OCI-M2 (cell line): ENCODE data around the gene SPATA17.
"Not testable (repeated sequence)": the region's sequence is repeated elsewhere in the genome, so short reads cannot be mapped to it uniquely, and the experiment has no call there.

Experiments used
- DNase-seq: peaks from one replicate; lab custom pipeline; 2025; ENCODE audit not compliant: unreplicated experiment; lab: John Stamatoyannopoulos, UW

The SPATA17 gene

DNA sequence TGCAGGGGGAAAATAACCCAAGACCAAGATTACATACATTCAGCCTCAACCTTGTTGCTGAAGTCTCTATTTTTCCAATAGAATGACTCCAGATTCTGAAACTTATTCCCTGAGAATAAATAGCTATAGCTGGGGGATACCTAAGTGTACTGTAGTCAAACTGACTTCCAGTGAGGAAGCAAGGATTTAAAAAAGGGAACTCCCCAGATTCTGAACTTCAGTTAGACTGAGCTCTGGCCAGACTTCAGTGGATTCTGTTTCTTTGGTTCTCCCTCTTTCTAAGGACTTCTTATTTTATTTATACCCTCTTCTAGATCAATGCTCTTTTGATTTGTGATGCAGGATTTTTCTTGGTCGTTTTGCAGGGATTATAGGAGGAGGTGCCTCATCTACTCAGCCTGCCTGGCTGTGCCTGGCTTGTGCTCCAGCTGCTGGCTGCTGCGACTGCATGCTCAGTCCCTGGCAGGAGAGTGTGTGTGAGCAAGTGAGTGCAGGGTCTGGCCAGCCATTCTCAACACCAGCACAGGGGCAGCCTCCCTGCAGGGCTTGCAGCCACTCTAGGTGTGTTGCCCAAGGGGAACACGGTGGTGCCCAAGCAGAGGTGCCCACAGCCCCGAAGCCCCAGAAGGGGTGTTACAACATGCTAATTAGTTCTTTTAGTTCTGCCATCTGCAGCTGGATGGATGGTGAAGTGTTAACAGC lies 43.0 kb downstream of the SPATA17 start:
- no peak for DNase-seq

DNA sequence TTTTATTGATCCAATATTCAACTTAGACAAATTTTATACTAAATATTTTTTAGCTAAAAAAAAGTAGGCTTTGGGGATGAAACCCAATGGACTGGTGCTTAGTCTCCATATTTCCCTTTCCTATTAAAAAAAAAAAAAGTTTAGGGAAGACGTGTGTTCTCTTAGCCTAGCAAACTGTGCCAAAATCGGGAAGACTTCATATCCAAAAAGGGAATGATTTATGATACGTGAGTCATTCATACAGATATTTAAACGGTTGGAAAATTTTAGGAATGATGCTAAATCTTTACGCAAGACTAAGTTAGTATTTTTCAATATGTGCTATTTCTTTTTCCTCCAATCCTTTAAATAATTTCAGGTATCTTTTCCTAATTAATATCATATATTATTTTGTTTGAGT lies 50.7 kb downstream of the SPATA17 start:
- DNase-seq, result no peak

DNA sequence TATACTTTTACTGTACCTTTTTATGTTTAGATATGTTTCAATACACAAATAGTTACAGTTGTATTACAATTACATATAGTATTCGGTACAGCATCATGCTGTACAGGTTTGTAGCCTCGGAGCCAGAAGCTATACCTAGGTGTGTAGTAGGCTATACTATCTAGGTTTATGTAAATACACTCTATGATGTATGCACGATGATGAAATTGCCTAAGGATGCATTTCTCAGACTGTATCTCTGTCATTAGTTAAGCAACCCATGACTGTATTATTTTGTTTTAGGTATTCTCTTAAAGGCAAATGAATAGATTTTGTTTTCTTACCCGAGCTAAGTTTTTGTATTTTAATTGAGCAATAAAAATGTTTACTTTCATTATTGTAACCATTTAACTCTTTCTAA lies 56.4 kb downstream of the SPATA17 start:
- DNase-seq, result no peak

DNA sequence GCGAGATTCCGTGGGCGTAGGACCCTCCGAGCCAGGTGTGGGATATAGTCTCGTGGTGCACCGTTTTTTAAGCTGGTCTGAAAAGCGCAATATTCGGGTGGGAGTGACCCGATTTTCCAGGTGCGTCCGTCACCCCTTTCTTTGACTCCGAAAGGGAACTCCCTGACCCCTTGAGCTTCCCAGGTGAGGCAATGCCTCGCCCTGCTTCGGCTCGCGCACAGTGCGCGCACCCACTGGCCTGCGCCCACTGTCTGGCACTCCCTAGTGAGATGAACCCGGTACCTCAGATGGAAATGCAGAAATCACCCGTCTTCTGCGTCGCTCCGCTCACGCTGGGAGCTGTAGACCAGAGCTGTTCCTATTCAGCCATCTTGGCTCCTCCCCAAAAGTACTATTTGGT lies 65.0 kb downstream of the SPATA17 start:
- not testable (repeated sequence) for DNase-seq

DNA sequence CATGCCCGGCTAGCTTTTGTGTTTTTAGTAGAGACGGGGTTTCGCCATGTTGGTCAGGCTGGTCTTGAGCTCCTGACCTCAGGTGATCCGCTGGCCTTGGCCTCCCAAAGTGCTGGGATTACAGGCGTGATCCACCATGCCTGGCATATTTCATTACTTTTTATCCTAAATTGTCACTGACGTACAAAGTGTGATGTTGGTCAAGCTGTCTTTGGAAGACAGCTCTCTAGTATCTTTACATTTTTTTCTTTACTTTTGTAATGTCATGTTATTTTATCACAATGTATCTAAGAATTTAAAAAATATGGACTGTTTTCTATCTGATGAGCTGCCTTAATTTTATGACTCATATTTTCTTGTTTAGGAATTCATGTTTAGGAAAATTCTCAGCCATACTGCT lies 72.2 kb downstream of the SPATA17 start:
- no peak for DNase-seq

DNA sequence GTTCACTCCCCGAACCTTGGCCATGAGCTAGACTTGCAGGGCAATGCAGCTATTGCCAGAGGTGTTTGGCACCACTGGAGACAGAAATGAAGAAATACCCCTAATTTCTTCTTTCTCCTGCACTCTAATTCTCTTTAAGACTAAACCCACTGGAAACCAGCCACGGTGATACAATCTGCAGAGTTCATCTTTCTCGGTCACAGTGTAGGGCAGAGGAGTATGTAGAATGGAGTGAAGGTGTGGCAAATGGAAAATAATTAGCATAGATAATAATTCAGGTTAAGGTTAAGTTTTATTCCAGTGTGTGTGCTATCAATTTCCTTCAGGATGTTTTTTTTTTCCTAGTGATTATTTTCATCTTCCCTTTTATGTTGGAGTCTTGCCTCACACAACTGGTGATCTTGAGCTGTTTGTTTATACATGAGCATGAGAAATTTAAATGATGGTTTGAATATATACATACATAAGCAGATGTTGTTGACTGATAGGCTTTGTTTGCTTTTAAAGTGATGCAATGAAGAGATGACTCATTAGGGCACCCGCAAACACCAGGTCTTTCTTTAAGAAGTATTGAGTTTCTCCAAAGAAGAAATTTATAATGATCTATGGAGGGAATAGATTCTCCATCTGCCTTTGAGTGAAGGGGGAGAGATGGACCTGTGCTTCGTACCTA lies 81.9 kb downstream of the SPATA17 start:
- DNase-seq, result no peak

DNA sequence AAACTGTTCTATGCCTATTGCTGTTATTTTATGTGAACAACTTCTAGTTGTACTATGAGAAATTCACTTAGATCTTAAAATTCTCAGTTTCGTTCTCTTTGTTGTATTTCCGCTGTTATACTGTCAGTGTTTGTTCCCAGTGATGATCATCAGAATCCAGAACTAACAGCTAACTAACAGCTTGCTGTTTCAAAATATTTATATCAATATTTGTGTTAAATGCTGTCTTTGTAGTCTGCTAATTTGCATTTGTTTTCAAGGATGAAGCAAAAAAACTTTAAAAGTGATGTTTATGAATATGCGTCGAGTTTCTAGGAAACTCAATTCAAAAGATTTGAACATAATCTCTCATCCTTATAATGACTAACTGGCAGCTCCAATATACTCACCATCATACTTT lies 84.5 kb downstream of the SPATA17 start:
- no peak for DNase-seq

DNA sequence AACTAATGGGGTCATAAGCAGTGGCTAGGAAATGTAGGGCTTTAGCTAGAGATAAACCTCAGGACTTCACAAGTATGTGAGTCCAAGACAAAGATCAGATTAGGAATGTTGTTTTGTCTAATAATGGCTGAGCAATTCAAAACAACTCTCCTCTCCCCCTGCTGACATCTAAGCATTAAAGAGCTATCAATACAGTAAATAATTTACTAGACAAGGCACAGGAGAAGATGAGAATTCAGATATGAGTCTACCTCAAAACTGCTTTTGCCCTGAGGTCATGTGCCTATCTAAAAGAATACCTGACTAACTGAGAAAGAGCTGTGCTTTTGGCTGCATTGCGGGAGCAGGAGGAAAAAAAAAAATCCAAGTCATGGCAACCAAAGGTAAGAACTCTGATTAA lies 86.8 kb downstream of the SPATA17 start:
- no peak for DNase-seq

DNA sequence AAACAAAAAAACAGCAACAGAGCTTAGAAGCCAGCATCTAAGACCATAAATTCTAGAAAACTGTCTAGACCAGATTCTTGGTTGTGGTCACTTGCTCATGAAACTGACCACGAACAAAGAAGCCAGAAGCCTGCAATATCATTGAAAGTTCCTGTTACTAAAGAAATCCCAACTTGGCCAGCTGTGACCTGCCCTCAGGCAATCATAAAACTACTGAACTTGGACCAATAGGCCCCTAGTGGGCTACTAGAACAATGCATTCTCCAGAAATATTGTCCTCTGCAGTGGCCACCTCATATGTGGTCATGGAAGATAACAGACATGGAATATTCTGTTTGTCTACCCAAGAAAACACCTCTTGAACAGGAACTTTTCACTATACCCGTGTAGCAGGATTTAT lies 87.7 kb downstream of the SPATA17 start:
- no peak for DNase-seq

DNA sequence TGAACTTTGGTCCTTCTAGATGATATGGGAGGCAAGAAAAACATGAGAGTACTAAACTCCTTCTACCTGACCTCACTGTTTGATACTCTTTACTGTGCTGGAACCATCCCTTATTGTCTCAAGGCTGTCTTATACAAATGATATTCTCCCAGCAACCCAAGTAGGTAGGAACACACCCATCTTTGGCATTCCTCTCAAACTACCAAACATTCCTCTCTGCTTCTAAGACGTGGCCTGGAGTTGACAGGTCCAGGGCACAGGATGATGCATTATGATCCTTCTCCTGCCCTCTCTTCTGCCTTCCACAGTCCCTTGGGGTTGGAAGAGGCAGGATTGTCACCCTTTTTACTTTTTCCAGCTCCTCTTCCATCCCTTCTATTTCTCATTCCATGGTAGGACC lies 90.5 kb downstream of the SPATA17 start:
- no peak for DNase-seq

DNA sequence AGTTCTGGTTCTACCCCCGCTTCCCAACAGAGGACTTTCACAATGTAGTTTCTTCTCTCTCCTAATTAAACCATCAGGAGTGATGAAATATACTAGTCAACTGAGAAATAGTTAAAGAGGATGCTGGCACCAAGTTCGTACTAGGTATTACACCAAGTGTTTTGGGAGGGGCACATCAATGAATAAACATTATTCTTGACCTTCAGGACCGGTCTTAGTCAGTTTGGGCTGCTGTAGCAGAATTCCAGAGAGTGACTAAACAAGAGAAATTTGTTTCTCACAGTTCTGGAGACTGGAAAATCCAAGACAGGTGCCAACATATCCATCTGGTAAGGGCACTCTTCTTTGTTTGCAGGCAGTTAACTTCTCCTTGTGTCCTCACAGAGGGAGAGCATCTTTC lies 103.8 kb downstream of the SPATA17 start:
- no peak for DNase-seq

DNA sequence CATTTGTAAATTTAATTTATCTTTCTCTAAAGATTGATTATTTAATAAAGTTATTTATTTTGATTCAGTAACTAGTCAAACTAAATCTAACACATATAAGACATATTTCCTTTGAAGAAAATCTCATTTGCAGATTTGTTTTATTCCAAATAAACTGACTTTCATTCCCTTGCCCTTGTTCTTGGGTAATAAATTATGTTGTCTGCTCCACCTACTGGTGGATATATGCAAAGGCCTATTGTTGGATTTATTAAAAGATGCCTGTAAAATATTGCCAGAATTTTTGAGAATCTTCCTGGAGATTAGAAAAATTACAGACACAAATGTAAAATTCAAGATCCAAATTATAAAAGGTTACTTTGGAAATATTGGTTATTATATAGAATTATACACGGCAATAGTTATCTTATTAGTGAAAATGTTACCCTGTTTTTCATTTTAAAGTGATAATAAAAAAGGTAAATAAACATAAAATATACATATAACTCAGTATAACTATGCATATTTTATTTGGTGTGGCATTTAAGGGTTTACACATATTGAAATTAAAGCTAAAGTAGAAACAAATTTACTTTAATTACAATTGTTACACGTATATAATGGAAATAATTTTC lies 116.1 kb downstream of the SPATA17 start:
- no peak for DNase-seq

DNA sequence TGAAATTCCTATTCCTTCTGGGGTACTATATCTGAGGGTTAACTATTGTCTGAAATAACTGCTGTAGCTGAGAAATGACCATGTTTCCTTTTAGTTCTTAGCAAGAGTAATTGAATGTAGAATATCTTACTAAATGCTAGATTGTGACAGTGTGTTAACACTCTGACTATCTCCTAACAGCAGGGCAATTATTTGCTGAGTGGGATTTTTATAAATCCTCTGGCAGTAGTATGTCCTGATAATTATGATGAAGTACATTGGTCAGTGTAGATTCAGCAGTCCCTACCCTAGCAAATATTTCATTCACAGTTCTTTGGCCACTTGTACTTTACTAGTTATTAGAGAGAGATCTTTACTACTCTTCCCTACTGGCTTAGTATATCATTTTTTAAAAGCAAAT lies 138.6 kb downstream of the SPATA17 start:
- DNase-seq, result no peak

DNA sequence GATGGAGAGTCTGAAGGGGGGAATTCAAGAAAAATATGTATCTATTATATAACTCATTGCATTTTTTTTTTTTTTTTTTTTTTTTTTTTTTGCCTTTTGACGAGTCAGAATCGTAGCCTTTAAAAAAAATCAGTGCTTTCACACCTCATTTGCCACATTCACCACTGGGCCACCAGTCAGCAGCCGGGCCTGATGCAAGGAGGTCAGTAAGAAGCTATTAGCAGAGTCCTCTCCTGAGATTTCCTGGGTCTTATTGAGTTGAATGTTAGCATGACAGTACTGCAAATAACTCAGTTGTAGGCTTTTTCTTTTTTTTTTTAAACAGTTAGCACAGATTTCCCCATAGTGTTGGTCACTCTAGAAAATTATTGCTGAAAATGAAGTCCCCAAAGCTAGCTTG lies 139.8 kb downstream of the SPATA17 start:
- DNase-seq, result no peak

DNA sequence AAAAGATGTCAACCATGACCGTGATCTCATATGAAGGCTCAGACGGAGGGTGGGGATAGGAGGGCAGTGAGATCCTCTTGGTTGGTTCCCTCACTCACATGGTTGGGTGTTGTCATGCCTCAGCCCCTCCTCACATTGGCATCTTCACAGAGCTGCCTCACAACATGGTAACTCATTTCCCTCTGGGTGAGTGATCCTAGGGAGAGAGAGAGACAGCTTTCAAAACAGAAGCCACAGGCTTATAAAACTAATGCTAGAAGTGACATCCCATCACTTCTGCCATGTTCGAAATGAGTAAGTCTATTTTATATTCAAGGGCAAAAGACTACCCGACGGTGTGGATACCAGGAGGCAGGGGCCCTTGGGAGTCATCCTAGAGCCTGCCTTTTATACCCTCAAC lies 145.5 kb downstream of the SPATA17 start:
- DNase-seq, result no peak

DNA sequence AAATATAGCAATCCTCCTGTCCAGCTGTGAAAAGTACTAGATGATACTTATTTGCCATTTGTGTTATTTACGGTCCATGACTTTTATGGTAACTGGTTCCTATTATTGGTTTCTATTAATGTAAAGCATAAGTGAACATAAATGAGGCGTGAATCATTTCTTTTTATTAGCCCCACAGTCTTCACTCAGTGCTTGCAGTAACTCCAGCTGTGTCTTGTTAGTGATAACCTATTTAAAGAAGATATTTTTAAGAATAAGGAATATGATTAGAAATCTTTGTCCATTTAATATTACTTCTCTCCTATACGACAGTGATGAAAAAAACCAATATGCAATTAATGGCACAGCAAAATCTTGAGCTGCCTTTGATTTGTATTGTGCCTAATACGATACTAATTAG lies 149.9 kb downstream of the SPATA17 start:
- DNase-seq, result no peak

DNA sequence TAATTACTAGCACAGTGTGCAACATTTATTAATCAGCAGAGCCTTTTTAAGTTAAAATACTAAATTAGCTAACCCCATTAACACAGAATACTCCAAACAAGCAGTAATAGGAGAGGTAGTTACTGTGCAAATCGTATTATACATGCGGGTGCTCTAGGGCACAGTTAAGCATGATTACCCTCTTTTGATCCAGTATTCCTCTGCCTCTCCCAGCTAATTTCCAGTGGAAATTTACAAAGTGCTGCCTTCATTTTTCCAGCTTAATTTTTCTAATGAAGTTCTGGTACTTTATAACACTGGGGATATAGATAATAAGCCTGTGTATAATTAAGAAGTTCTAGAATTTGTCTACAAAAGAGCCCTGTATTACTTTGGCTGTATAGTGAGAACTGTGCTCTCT lies 159.9 kb downstream of the SPATA17 start:
- DNase-seq, result no peak

DNA sequence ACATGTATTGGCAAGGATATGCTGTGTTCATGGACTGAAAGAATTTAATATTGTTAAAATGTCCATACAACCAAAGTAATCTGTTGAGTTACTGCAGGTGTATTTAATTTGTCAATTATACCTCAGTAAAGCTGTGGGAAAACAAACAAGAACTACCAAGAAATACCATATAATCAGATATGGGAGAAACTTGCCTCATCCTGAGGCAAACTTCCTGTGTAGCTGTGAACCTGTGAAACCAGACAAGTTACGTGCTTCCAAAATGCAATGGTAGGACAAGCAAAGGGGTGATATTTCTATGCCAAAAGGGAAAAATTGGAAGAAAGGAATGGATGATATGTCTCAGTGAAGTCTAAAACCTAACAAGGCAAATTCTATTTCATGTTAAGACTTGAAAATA lies 174.6 kb downstream of the SPATA17 start:
- DNase-seq, result no peak

DNA sequence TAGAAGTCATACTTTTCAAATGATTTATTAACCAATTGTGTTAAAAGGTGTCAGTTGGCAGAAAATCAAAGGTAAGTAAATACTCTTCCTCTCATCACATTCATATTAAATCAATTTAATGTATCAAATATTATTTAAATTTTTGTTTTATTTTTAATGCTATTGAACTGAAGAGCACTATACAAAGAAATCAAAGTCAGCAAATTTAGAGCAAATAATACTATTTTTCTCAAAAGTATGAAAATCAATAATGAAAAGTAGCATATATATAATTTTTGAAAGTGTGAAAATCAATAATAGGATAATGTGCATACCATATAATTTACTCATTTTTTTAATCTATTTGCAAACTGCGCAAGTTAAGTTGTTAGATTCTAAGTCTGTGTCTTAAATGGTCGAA lies 181.0 kb downstream of the SPATA17 start:
- no peak for DNase-seq

DNA sequence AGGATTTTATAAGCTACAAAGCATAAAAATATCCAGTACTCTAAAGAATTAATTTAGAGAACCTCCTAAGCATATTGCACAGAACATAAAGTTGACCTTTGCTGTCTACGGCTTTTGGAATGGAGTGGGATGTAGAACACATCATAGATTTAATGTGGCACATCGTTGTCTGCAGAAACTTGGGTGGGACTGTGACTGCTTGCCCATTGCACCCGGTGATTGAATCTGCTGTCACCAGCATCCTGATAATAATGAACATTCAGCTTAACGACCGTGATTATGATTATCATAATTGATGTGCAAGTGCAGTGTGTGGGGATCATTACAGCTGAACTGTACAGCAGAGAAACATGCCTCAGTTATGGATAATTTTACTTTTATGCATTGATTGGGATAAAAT lies 181.9 kb downstream of the SPATA17 start:
- DNase-seq, result no peak

DNA sequence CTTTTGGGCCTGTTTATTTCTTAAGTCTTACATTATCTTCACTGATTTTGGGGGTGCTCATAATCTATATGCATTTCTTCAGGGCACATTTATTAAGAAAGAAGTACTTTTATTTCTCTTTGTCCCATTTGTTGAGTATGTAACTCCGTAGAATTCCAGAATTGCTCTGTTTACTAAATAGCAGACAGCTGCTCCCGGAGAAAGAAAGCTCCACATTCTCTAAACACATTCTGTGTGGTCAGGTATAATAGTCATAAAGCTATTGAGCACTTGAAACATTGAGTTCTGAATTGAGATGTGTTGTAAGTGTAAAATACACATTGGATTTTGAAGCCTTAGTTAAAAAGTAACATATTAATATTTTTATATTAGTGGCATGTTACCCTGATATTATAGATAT lies 206.5 kb downstream of the SPATA17 start:
- no peak for DNase-seq

DNA sequence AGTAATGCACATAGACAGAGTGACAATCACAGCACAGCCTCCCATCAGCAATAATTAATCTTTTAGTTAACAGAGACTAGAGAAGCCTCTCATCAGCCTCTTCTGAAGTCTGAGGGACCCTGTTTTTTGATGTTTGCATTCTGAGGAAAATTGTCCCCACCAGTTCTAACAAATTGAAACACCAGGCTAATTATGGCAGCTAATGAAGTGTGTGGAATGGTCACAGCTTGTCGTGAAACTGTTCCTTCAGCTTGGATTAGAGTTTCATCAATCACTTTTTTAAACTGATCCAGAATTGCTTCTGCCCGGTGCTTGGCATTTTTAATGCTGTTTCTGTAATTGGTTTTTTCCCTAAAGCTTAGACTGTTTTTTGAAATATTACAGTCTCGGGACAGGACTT lies 208.0 kb downstream of the SPATA17 start:
- DNase-seq, result no peak

DNA sequence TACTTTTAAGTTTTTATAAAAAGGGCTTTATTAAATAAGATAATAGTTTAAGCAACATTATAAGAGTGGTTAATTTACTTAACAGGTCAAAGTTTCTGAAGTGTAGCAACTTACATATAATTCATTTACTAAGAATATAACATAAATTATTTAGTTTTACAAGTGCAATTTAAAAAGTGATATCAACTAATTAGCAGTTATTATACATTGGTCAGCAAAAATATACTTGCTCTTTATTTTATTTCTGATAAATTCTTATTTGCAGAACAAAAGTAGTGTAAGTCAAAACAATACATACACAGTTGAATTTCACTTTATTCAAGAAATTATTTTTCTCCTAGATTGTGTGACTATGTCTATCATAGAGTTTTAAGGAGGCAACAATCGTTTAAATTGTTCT lies 215.6 kb downstream of the SPATA17 start:
- DNase-seq, result no peak
